DND-41 (cell line): Measurements from ENCODE around the gene ROBO2.

Experiments used
- EZH2 ChIP-seq: IDR thresholded peaks from 3 replicates; pipeline ENCODE4 v1.6.1; 2012; ENCODE audit warnings: borderline replicate concordance, low read depth, mild to moderate bottlenecking, moderate library complexity, low read length, inconsistent platforms; ENCODE audit not compliant: severe bottlenecking
- TF ChIP-seq, protein P1 (sequence below): IDR thresholded peaks from 2 replicates; pipeline ENCODE4 v1.5.1; 2012; ENCODE audit warnings: borderline replicate concordance, low read length, moderate library complexity, mild to moderate bottlenecking; ENCODE audit not compliant: poor library complexity, severe bottlenecking; ENCODE audit errors: extremely low read depth

DNA sequence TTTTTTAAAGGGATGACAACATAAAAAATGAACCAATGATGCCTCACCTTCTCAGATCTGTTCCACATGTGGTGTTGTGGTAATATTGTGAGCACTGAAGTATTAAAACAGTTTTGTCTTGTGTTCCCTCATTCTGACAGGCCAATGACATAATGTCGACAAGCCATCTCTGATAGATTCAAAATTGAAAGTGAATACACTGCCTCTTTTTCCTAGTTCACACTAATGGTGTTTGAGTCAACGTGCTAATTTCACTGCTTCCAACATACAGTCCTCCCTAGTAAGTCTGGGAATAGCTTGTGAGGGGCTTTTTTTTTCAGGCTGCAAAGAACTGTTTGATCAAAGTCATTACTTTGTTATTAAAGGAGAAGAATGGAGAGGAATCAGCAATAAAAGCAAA lies 82.8 kb downstream of the ROBO2 start:
- TF ChIP-seq, protein P1, sequence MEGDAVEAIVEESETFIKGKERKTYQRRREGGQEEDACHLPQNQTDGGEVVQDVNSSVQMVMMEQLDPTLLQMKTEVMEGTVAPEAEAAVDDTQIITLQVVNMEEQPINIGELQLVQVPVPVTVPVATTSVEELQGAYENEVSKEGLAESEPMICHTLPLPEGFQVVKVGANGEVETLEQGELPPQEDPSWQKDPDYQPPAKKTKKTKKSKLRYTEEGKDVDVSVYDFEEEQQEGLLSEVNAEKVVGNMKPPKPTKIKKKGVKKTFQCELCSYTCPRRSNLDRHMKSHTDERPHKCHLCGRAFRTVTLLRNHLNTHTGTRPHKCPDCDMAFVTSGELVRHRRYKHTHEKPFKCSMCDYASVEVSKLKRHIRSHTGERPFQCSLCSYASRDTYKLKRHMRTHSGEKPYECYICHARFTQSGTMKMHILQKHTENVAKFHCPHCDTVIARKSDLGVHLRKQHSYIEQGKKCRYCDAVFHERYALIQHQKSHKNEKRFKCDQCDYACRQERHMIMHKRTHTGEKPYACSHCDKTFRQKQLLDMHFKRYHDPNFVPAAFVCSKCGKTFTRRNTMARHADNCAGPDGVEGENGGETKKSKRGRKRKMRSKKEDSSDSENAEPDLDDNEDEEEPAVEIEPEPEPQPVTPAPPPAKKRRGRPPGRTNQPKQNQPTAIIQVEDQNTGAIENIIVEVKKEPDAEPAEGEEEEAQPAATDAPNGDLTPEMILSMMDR, result no peak
- TF ChIP-seq EZH2, result no peak
